Astrocyte (in vitro differentiated cells and primary cell): ENCODE measurements around the gene GMPR2. TPM values are rescaled to one million over a fixed set of nuclear protein-coding genes. Genes with fewer than 3 reads are reported as not detected.
"Not testable (repeated sequence)": the region's sequence is repeated elsewhere in the genome, so short reads cannot be mapped to it uniquely, and the experiment has no call there.

ENCODE experiments used
- DNase-seq: peaks from one replicate; pipeline ENCODE4 v3.0.0-alpha.2; 2010; ENCODE audit warnings: low read depth
- FAIRE-seq: peaks from 2 replicates; lab custom pipeline; 2011; peaks lifted over from hg19 to GRCh38; lab: Jason Lieb, UNC
- H2AFZ ChIP-seq: 2 replicates; pipeline ENCODE4 v1.6.0; 2012; ENCODE audit warnings: low read depth, low read length, inconsistent platforms
- H3K27ac ChIP-seq: 2 replicates; pipeline ENCODE4 v1.5.1; 2011; ENCODE audit warnings: low read depth, low read length, inconsistent platforms
- H3K27me3 ChIP-seq: 2 replicates; pipeline ENCODE4 v1.6.0; 2011; ENCODE audit warnings: low read length, inconsistent platforms; ENCODE audit not compliant: insufficient read depth
- H3K36me3 ChIP-seq: 2 replicates; pipeline ENCODE4 v1.5.1; 2011; ENCODE audit warnings: low read length, inconsistent platforms; ENCODE audit not compliant: insufficient read depth
- H3K4me1 ChIP-seq: 2 replicates; pipeline ENCODE4 v1.5.1; 2011; ENCODE audit warnings: low read length, inconsistent platforms; ENCODE audit not compliant: insufficient read depth
- H3K4me2 ChIP-seq: 2 replicates; pipeline ENCODE4 v1.6.0; 2012; ENCODE audit warnings: low read length, inconsistent platforms
- H3K4me3 ChIP-seq: 2 replicates; pipeline ENCODE4 v1.5.1; 2011; ENCODE audit warnings: low read depth, mild to moderate bottlenecking, low read length, inconsistent platforms; ENCODE audit not compliant: insufficient read depth
- H3K79me2 ChIP-seq: 2 replicates; pipeline ENCODE4 v1.6.0; 2012; ENCODE audit warnings: mild to moderate bottlenecking, low read length, inconsistent platforms; ENCODE audit not compliant: insufficient read depth
- H3K9ac ChIP-seq: 2 replicates; pipeline ENCODE4 v1.6.0; 2012; ENCODE audit warnings: mild to moderate bottlenecking, low read length, inconsistent platforms
- H3K9me3 ChIP-seq: 2 replicates; pipeline ENCODE4 v1.5.1; 2012; ENCODE audit warnings: low read depth, mild to moderate bottlenecking, low read length, inconsistent platforms; ENCODE audit not compliant: insufficient read depth
- H4K20me1 ChIP-seq: 2 replicates; pipeline ENCODE4 v1.6.0; 2012; ENCODE audit warnings: low read length, inconsistent platforms; ENCODE audit not compliant: insufficient read depth
- H3K27ac Mint-ChIP-seq: one replicate; pipeline ENCODE4 v1.8.0; 2021; ENCODE audit warnings: mild to moderate bottlenecking, mixed read lengths; ENCODE audit not compliant: unreplicated experiment
- H3K27me3 Mint-ChIP-seq: one replicate; pipeline ENCODE4 v1.8.0; 2021; ENCODE audit warnings: low read depth, mixed read lengths; ENCODE audit not compliant: unreplicated experiment
- H3K36me3 Mint-ChIP-seq: one replicate; pipeline ENCODE4 v1.8.0; 2021; ENCODE audit warnings: low read depth, mixed read lengths; ENCODE audit not compliant: unreplicated experiment
- H3K4me1 Mint-ChIP-seq: one replicate; pipeline ENCODE4 v1.8.0; 2021; ENCODE audit warnings: low read depth, mixed read lengths; ENCODE audit not compliant: unreplicated experiment
- H3K4me3 Mint-ChIP-seq: one replicate; pipeline ENCODE4 v1.8.0; 2021; ENCODE audit warnings: mild to moderate bottlenecking, moderate library complexity, mixed read lengths; ENCODE audit not compliant: unreplicated experiment
- H3K9me3 Mint-ChIP-seq: one replicate; pipeline ENCODE4 v1.8.0; 2021; ENCODE audit warnings: mild to moderate bottlenecking, mixed read lengths; ENCODE audit not compliant: unreplicated experiment
- EZH2 ChIP-seq: IDR thresholded peaks from 2 replicates; pipeline ENCODE4 v1.6.1; 2012; ENCODE audit warnings: mild to moderate bottlenecking, low read length, inconsistent platforms; ENCODE audit not compliant: insufficient read depth
- total RNA-seq: library from RNA; stranded (reverse); gene quantifications from 2 replicates; pipeline ENCODE4 v1.2.1, GENCODE V29; 2021
- TF ChIP-seq, protein P1 (sequence below): IDR thresholded peaks from 2 replicates; pipeline ENCODE4 v1.5.1; 2011; ENCODE audit warnings: low read depth, mild to moderate bottlenecking, inconsistent platforms, low read length, moderate library complexity; ENCODE audit not compliant: insufficient read depth

Gene GMPR2
- total RNA-seq, 1 donor from 2014 or later = 66.5 TPM

DNA sequence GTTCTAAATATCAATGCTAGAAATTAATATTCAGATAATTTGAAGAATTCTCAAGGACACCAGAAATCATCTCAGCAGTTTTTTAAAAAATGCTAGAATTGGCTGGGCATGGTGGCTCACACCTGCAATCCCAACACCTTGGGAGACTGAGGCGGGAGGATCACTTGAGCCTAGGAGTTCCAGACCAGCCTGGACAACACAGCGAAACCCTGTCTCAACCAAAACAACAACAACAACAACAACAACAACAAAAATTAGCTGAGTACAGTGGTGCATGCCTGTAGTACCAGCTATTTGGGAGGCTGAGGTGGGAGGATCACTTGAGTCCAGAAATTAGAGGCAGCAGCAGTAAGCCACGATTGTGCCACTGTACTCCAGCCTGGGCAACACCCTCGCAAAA lies 13.6 kb upstream of the GMPR2 start:
- Histone ChIP-seq H3K36me3 (no peaks in the 10 kb centered on the region), H3K4me3 (no peak overlapping the region), H3K27me3 (no peaks in the 10 kb centered on the region), H3K9ac (no peak overlapping the region), H3K79me2 (peaks cover 57% of the 10 kb centered on the region), H3K4me2 (no peak overlapping the region), H2AFZ (no peak overlapping the region), H3K27ac (no peak overlapping the region), H3K9me3 (no peaks in the 10 kb centered on the region), H3K4me1 (peaks cover 3% of the 10 kb centered on the region), H4K20me1 (peaks cover 5% of the 10 kb centered on the region)
- H3K4me1 Mint-ChIP-seq = peaks cover 8% of the 10 kb centered on the region
- FAIRE-seq = no peak
- H3K27me3 Mint-ChIP-seq = no peaks in the 10 kb centered on the region
- TF ChIP-seq, protein P1, sequence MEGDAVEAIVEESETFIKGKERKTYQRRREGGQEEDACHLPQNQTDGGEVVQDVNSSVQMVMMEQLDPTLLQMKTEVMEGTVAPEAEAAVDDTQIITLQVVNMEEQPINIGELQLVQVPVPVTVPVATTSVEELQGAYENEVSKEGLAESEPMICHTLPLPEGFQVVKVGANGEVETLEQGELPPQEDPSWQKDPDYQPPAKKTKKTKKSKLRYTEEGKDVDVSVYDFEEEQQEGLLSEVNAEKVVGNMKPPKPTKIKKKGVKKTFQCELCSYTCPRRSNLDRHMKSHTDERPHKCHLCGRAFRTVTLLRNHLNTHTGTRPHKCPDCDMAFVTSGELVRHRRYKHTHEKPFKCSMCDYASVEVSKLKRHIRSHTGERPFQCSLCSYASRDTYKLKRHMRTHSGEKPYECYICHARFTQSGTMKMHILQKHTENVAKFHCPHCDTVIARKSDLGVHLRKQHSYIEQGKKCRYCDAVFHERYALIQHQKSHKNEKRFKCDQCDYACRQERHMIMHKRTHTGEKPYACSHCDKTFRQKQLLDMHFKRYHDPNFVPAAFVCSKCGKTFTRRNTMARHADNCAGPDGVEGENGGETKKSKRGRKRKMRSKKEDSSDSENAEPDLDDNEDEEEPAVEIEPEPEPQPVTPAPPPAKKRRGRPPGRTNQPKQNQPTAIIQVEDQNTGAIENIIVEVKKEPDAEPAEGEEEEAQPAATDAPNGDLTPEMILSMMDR = no peak
- TF ChIP-seq EZH2 = no peak
- peaks cover 7% of the 10 kb centered on the region for H3K36me3 Mint-ChIP-seq
- no peak overlapping the region for H3K27ac Mint-ChIP-seq
- no peak overlapping the region for H3K4me3 Mint-ChIP-seq
- no peaks in the 10 kb centered on the region for H3K9me3 Mint-ChIP-seq
- DNase-seq = no peak

DNA sequence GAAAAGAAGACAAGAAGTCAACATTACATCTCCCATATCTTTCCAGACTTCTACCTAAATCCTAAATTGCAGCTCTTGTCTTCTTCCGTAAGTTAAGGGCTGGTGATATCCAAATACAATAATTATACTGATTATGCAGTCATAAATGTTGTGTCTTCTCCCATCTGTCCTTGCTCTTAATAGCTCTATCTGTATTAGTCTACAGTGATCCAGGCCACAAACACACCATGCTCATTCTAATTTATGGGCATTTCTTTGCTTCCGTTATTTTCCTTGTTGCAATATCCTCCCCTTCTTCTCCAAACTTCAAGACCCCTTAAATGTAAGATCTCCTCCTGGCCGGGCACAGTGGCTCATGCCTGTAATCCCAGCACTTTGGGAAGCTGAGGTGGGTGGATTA lies 13.2 kb upstream of the GMPR2 start:
- H3K4me1 Mint-ChIP-seq = peaks cover 12% of the 10 kb centered on the region
- H3K27ac ChIP-seq = no peak overlapping the region
- H2AFZ ChIP-seq = no peak overlapping the region
- H3K36me3 Mint-ChIP-seq = peaks cover 9% of the 10 kb centered on the region
- no peaks in the 10 kb centered on the region for H3K9me3 ChIP-seq
- H4K20me1 ChIP-seq = peaks cover 5% of the 10 kb centered on the region
- H3K4me3 Mint-ChIP-seq = no peak overlapping the region
- H3K4me3 ChIP-seq = no peak overlapping the region
- H3K27ac Mint-ChIP-seq = no peak overlapping the region
- no peaks in the 10 kb centered on the region for H3K9me3 Mint-ChIP-seq
- DNase-seq (no peak), FAIRE-seq (no peak)
- H3K4me2 ChIP-seq = no peak overlapping the region
- H3K36me3 ChIP-seq = no peaks in the 10 kb centered on the region
- no peaks in the 10 kb centered on the region for H3K27me3 ChIP-seq
- H3K9ac ChIP-seq = no peak overlapping the region
- H3K79me2 ChIP-seq = peaks cover 60% of the 10 kb centered on the region
- peaks cover 3% of the 10 kb centered on the region for H3K4me1 ChIP-seq
- TF ChIP-seq EZH2 = no peak
- TF ChIP-seq, protein P1 = no peak
- no peaks in the 10 kb centered on the region for H3K27me3 Mint-ChIP-seq

DNA sequence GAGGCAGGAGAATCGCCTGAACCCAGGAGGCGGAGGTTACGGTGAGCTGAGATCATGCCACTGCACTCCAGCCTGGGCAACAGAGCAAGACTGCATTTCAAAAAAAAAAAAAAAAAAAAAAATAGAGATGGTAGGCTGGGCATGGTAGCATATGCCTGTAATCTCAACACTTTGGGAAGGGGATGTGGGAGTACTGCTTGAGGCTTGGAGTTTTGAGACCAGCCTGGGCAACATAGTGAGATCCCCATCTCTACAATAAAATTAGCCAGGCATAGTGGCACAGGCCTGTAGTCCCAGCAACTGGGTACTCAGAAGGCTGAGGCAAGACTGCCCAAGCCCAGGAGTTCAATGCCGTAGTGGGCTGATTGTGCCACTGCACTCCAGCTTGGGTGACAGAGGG lies 9.7 kb upstream of the GMPR2 start:
- not testable (repeated sequence) for H3K4me2 ChIP-seq, H3K9me3 ChIP-seq, DNase-seq, H3K36me3 Mint-ChIP-seq, H3K4me1 Mint-ChIP-seq, H3K4me3 Mint-ChIP-seq, H3K27me3 Mint-ChIP-seq, H3K9ac ChIP-seq, H3K27ac ChIP-seq, H2AFZ ChIP-seq, H3K36me3 ChIP-seq, H3K27me3 ChIP-seq, H3K4me3 ChIP-seq, FAIRE-seq, H3K27ac Mint-ChIP-seq, H4K20me1 ChIP-seq, H3K4me1 ChIP-seq, H3K9me3 Mint-ChIP-seq
- H3K79me2 ChIP-seq = peaks cover 86% of the 10 kb centered on the region
